ENCODE results near the gene THAP6.

- no peak for TF ChIP-seq JUNB (IDR thresholded peaks at IDR 0.05)
- no peak for TF ChIP-seq ESRRA (IDR thresholded peaks at IDR 0.05; ENCODE audit: borderline replicate concordance, low read length)
- TF ChIP-seq CTCF (IDR thresholded peaks at IDR 0.05) = no peak
- TF ChIP-seq NFE2L2 (conservative IDR thresholded peaks at IDR 0.05; ENCODE audit: low read length) = no peak
- TF ChIP-seq RAD21 (conservative IDR thresholded peaks at IDR 0.05 in 1 of 2, IDR thresholded peaks at IDR 0.05 in 1 of 2) = no peak
- no peak for TF ChIP-seq SMC3 (IDR thresholded peaks at IDR 0.05)
- TF ChIP-seq RNF2 (IDR thresholded peaks at IDR 0.05; ENCODE audit: borderline replicate concordance, low read depth) = no peak
- TF ChIP-seq POLR2A (IDR thresholded peaks at IDR 0.05; ENCODE audit: low read length) = no peak
- no peak for TF ChIP-seq POLR2AphosphoS2 (conservative IDR thresholded peaks at IDR 0.05; ENCODE audit: low read length)
- TF ChIP-seq EP300 (IDR thresholded peaks at IDR 0.05) = no peak
- TF ChIP-seq TP53 (CRISPR knock-in tag; IDR thresholded peaks at IDR 0.05) = no peak
- no peak for TF ChIP-seq KDM1A (IDR thresholded peaks at IDR 0.05; ENCODE audit: low read depth)
- TF ChIP-seq FOSB (CRISPR knock-in tag; IDR thresholded peaks at IDR 0.05) = no peak
These were observed 808 bp downstream of the THAP6 start for GRCh38 chr4:75514949-75515612.

Measured in A549 (cell line).